Suprapubic skin (tissue), 4 donors: ENCODE results near the gene BMERB1.
"Not testable (repeated sequence)": the region's sequence is repeated elsewhere in the genome, so short reads cannot be mapped to it uniquely, and the experiment has no call there.

Source experiments
- EP300 ChIP-seq: sonication (generic); formaldehyde crosslinking; IDR thresholded peaks from one replicate; pipeline ENCODE4 v1.6.1; 2017; ENCODE audit warnings: antibody characterized with exemption
- POLR2AphosphoS5 ChIP-seq, 3 donors: sonication (generic); formaldehyde crosslinking; IDR thresholded peaks; one replicate each; pipeline ENCODE4 v1.6.1; 2017; ENCODE audit warnings: antibody characterized with exemption in 3 of 3
- TF ChIP-seq, protein P1 (sequence below), 2 donors: fragments of 200-600 bp in 1 of 2; fragments of 450-650 bp in 1 of 2; sonication (generic) in 1 of 2; IDR thresholded peaks; one replicate each; pipeline ENCODE4 v1.5.1; 2016 to 2019; ENCODE audit warnings: antibody characterized with exemption in 2 of 2, mild to moderate bottlenecking in 1 of 2, moderate library complexity in 1 of 2

DNA sequence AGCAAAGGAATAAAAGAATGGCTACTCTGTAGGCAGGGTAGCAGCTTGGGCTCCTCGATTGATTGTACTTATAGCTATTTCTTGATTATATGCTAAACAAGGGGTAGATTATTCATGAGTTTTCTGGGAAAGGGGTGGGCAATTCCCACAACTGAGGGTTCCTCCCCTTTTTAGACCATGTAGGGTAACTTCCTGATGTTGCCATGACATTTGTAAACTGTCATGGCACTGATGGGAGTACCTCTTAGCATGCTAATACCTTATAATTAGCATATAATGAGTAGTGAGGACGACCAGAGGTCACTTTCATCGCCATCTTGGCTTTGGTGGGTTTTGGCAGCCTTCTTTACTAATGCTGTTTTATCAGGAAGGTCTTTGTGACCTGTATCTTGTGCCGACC is 136.3 kb downstream of the BMERB1 start:
- TF ChIP-seq, protein P1, sequence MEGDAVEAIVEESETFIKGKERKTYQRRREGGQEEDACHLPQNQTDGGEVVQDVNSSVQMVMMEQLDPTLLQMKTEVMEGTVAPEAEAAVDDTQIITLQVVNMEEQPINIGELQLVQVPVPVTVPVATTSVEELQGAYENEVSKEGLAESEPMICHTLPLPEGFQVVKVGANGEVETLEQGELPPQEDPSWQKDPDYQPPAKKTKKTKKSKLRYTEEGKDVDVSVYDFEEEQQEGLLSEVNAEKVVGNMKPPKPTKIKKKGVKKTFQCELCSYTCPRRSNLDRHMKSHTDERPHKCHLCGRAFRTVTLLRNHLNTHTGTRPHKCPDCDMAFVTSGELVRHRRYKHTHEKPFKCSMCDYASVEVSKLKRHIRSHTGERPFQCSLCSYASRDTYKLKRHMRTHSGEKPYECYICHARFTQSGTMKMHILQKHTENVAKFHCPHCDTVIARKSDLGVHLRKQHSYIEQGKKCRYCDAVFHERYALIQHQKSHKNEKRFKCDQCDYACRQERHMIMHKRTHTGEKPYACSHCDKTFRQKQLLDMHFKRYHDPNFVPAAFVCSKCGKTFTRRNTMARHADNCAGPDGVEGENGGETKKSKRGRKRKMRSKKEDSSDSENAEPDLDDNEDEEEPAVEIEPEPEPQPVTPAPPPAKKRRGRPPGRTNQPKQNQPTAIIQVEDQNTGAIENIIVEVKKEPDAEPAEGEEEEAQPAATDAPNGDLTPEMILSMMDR (IDR thresholded peaks at IDR 0.05) = not testable (repeated sequence)
- not testable (repeated sequence) for TF ChIP-seq EP300; POLR2AphosphoS5 (IDR thresholded peaks at IDR 0.05)
